GM18870 (cell line): Measurements from ENCODE around the gene NKX1-2.
A peak's percentile ranks its signal among the peaks of the same experiment; 100 is the strongest.
"Not testable (repeated sequence)": the region's sequence is repeated elsewhere in the genome, so short reads cannot be mapped to it uniquely, and the experiment has no call there.

ENCODE experiments used
- ATAC-seq: cut with Tn5 transposase; IDR thresholded peaks from one replicate; pipeline ENCODE4 v1.9.1; 2021; ENCODE audit warnings: moderate library complexity; ENCODE audit not compliant: unreplicated experiment

The NKX1-2 gene

GRCh38 chr10:124453960-124454610 lies 4.2 kb upstream of the NKX1-2 start:
- ATAC-seq: no peak

GRCh38 chr10:124451276-124451675 lies 1.4 kb upstream of the NKX1-2 start:
- ATAC-seq: no peak

GRCh38 chr10:124450783-124451057 lies 885 bp upstream of the NKX1-2 start:
- ATAC-seq: no peak

DNA sequence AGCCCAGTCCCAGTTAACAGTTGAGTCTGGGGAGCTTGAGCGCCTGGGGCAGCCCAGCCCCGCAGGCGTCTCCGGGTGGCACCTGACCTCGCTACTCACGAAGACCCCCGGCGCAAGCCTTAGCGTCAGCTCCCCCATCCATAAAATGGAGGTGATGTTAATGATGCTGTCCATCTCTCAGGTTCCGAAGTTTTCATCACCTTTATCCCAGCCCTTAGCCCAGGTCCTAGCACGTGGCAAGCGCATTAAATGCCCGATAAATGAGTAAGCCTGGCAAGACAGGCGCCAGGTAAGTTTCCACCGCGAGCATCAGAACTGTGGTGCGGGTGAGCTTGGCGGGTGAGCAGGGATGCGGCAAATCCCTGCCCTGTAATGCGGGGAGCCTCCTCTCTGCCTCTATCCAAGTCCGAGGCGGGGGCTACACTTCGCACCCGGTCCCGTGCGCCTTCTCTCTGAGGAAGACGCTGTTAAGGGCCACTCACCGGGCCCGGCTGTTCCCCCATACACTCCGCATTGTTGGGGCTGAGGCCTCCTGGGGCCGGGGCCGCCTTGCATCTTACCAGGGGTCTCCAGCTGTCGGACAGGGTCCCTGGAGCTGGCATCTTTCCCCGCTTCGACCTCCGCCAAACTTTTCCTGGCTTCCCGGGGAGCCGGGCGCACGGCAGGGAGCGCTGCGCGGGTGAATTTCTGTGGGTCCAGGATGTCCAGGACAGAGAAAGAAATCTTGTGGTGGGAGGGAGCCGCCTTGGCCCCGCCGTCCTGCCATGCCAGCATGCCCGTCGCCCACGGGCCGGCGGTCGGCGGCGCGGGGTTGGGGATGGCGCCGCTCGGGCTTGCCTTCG lies 444 bp downstream of the NKX1-2 start:
- ATAC-seq: no peak

GRCh38 chr10:124448696-124449169 lies 1.1 kb downstream of the NKX1-2 start:
- no peak for ATAC-seq

GRCh38 chr10:124447751-124448466 lies 1.9 kb downstream of the NKX1-2 start:
- ATAC-seq: no peak

GRCh38 chr10:124446830-124447750 lies 2.7 kb downstream of the NKX1-2 start:
- ATAC-seq: no peak

- ATAC-seq: not testable (repeated sequence)
Measured at GRCh38 chr10:124441694-124442093, 8.1 kb downstream of the NKX1-2 start.

GRCh38 chr10:124436191-124436638 lies 13.6 kb downstream of the NKX1-2 start:
- ATAC-seq: peak; percentile 71

DNA sequence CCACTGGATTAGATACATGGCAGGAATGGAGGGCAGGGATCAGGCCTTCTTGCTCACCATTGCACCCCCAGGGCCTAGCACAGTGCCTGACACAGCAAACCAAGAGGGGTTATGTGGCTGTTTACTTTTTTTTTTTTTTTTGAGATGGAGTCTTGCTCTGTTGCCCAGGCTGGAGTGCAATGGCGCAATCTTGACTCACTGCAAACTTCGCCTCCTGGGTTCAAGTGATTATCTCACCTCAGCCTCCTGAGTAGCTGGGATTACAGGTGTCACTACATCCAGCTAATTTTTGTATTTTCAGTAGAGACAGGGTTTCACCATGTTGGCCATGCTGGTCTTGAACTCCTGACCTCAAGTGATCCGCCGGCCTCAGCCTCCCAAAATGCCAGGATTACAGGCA lies 14.2 kb downstream of the NKX1-2 start:
- not testable (repeated sequence) for ATAC-seq

DNA sequence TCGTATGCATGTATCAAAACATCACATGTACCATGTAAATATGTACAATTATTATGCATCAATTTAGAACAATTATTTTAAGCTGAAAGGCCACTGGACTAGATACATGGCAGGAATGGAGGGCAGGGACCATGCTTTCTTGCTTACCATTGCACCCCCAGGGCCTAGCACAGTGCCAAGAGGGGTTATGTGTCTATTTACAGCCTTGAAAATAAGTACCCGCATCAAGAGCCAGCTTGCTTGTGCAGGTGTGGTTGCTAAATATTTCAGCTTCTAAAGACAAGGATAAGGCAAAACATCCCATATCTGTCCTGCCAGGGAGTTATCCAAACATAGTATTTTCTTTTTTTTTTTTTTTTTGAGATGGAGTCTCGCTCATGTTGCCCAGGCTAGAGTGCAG lies 16.4 kb downstream of the NKX1-2 start:
- ATAC-seq: no peak

GRCh38 chr10:124430077-124430476 lies 19.8 kb downstream of the NKX1-2 start:
- no peak for ATAC-seq

DNA sequence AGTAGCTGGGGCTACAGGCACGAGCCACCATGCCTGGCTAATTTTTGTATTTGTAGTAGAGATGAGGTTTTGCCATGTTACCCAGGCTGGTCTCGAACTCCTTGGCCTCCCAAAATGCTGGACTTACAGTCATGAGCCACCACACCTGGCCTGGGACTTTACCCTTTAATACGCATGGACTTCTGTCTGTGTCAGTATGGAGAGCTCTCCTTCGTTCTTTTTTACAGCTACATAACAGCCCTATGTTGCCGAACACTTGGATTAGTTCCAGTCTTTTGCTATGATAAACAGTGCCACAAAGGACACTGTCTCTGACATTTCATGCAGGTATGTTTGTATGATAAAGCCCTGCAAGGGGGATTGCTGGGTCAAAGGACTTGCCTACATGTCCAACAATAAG lies 20.3 kb downstream of the NKX1-2 start:
- no peak for ATAC-seq

GRCh38 chr10:124428207-124428777 lies 21.5 kb downstream of the NKX1-2 start:
- ATAC-seq: no peak

DNA sequence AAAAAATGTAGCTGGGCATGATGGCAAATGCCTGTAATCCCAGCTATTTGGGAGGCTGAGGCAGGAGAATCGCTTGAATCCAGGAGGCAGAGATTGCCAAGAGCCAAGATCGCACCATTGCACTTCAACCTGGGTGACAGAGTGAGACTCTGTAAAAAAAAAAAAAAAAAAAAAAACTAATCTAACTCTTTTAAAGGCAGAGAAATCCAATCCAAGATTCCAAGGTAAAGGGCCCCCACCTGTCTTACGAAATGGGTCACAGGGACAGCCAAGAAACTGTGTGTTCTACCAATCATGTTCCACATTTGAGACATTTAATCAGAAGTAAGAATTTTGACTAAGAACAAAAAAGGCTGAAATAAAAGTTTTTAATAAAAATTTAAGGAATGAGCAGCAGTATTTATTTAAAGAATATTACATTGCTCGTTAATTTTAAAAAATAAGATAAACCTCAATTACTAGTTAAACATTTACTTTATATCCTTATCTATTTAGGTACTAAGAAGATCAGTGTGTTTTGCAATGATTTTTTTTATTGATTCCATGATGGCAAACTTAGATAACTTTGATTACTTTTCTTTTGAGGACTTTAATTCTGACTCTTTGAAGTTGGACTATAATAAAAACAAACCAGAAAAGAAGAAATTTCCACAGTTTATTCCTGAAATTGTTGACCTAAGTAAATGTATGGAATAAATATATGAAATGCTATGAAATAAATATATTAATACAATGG lies 24.4 kb downstream of the NKX1-2 start:
- no peak for ATAC-seq

GRCh38 chr10:124423813-124424212 lies 26.0 kb downstream of the NKX1-2 start:
- no peak for ATAC-seq

GRCh38 chr10:124422742-124423141 lies 27.1 kb downstream of the NKX1-2 start:
- ATAC-seq: no peak

DNA sequence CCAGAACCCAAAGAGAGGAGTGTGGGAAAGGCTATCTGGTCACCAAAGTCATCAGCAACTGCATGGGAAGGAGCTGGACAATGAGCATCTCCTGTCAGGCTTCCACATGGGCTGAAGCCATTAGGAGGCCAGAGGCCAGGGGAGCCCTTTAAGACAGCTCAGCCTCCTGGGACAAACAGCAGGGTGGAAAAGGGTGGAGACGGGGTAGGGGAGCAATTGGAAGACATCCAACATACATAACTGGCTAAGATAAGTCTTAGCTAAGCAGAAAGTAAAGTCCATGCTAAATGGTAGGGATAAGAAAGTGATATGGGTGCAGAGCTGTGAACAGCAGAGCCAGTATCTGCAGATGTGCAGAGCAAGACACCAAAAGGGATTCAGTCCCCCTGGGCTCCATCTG lies 29.6 kb downstream of the NKX1-2 start:
- no peak for ATAC-seq

GRCh38 chr10:124419635-124420034 lies 30.2 kb downstream of the NKX1-2 start:
- ATAC-seq: no peak
